NOMO-1 treated with DMSO at 0.1 percent for 48 hours (cell line): ENCODE measurements around the gene CIAO3.

ENCODE experiments used
- DNase-seq: peaks from one replicate; lab custom pipeline; 2025; ENCODE audit not compliant: unreplicated experiment; lab: John Stamatoyannopoulos, UW

The CIAO3 gene

DNA sequence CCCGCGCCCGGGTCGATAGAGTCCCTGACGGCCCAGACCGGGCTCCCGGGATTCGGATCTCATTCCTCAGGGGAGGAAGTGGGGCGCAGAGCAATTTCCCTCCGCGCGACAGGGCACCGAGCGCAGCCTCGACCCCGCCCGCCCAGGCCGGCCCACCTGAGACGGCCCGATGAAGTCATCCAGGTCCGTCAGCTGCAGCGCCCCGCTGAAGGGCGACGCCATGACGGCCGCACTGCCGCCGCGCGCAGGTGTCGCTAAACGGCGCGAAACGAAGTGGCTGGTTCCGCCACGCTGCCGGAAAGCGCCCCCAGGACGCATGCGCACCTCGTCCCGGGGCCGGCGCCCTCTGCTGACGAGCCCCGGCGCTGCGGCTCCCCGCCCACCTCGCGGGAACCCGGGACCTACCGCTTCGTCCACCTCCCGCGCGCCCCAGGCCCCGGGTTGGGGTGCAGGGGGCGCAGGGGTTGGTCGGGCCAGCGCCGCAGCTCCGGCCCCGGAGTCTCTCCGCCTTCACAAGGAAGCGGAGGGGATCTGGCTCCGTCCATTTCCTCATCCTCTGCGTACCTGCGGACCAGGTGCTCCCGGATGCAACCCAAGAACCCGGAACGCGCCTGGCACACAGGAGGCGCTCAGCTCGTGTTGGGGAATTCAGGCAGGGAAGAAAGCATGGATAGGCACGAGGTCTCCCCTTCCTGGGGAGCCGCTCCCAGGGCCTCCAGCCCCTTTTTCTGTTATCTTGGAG is at the start of gene CIAO3:
Gene CIAO3, minus strand, starts transcription at position 234 of the 742 bp plus-strand sequence. Its CDS starts 12 bp downstream, at position 222.
- peak; percentile 69 for DNase-seq

DNA sequence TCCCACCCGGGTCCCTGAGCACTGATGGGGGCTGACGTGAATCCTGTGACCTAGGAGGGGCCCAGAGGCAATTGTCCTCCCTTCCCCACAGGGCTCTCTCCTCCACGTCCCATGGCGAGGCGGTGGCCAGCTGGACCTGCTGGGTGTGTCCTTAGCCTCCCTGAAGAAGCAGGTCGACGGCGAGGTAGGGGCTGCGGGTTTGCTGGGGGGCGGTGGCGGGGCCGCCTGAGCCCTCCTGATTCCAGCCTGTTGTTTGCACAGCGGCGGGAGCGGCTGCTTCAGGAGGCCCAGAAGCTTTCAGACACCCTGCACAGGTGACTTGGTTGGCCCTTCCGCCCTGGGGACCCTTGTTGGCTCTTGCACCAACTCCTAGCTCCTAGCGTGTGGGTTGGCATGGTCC is 49.3 kb upstream of the CIAO3 start:
- no peak for DNase-seq

DNA sequence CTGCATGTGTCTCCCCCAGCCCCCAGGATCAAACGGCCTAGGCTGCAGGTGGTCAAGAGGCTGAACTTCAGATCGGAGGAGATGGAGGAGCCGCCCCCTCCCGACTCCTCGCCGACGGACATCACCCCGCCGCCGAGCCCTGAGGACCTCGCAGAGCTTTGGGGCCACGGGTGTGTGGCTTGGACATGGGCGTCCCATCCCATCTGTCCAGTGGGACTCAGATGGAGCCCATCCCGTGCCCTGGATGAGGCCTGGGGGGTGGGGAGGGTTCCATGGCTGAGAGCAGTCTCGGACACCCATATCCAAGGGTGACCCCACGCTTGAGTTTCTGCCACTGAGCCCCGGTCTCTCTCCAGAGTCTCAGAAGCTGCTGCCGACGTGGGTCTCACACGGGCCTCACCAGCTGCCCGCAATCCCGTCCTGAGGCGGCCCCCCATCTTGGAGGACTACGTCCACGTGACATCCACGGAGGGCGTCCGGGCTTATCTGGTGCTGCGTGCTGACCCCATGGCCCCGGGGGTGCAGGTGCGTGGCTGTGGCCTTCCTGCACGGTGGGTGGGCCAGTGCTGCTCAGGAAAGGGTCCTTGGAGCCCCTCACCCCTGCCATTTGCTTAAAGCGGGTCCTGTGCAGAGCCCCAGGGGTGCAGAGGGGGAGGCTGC is 48.5 kb upstream of the CIAO3 start:
- no peak for DNase-seq

GRCh38 chr16:788399-789126 is 47.8 kb upstream of the CIAO3 start, which contains the start of gene CHTF18:
Gene CHTF18 (plus strand): TSS chr16:788620. CDS start chr16:788685, 65 bp downstream.
- peak; percentile 90 for DNase-seq

GRCh38 chr16:787978-788398 is 47.2 kb upstream of the CIAO3 start, which contains the start of gene RPUSD1:
Gene RPUSD1 (minus strand): TSS chr16:788381. CDS start chr16:787737, 644 bp downstream.
- no peak for DNase-seq

DNA sequence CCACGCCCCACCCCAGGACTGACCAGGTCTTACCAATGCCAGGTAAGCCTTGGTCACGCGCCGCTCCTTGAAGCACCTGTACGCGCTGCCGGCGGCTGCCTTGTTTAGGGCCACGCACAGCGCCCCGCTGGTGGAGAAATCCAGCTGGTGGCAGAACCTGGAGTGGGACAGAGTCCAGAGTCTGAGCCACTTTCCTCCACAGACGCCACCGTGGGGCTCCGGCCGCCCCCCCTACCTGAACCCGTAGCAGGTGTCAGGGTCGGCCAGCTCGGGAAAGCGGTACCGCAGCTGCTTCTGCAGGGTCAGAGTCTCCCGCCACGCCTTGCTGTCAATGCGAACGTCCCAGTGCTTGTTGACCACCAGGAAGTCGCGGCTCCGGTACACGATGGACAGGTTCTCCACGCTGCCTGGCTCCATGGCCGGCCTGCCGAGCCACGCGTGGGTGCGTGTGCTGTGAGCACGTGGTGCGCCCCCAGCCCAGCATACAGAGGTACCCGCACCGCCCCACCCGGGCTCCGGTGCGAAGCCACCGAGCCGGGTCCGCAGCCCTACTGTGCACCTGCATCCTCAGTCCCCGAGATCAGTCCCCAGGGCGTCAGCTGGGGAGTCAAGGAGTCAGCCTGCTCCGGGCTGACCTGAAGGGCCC is 46.6 kb upstream of the CIAO3 start:
- no peak for DNase-seq

- DNase-seq = peak; percentile 53
Observed at GRCh38 chr16:785563-786535, 45.1 kb upstream of the CIAO3 start.

GRCh38 chr16:784431-784830 is 43.6 kb upstream of the CIAO3 start:
- DNase-seq = no peak

DNA sequence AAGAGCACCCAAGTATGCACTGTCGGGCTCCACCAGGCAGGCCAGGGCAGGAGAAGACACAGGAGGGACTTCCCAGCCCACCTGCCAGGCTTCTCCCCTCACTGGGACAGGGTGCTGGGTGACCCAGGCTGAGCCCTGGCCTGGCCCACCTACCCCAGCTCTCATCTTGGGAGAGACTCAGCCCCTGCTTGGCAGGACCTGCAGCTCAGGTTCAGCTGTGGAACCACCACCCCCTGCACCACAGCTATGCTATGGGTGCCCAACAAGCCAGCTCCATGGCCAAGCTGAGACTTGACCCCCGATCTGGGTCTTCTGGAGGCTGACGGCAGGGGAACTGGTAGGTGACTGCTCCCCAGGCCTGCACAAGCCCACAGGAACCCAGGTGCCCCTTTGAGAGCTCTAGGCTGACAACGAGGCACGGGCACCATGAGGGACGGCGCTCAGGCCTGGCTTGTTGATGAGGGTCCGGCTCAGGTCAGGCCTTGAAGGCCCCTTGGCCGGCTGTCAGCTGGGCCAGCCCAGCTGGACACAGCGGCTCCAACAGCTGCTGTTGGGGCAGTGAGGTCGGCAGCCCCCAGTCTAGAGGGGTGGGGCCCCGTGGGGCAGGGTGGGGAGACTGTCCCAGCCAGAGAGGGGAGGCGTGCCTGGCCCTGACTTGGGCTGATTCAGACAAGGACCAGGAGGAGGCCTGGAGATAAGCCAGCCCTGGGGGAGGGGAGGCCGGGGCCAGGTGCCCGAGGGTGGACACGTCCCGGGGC is 42.8 kb upstream of the CIAO3 start:
- no peak for DNase-seq

DNA sequence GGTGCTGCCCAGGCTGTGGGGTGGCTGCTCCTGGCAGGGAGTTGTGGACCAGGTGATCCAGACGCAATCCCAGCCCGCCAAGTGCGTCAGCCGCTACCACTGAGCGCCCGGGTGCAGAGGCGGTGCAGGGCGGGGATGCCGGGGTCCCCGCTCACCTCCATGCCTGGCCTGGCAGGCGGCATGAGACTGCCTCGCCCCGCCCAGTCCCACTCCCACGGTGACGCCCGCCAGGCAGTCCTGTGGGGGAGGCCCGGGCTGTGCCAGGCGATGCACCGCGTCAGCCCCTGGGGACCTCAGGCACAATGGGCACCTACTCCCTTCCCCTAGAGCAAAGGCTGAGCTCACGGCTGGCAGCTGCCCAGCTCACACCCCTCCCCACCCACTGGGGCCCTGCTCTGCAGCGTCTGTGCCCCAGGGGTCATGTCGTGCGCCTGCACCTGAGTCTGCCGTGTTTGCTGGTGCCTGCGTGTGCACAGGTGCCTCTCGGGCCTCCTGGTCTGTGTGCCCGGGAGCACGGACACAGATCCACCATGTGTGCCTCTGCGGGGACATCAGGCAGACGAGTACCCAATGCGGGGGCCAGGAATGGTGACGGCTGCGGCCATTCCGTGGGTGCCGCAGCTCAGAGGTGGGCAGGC is 42.1 kb upstream of the CIAO3 start:
- no peak for DNase-seq

GRCh38 chr16:782258-782657 is 41.5 kb upstream of the CIAO3 start:
- no peak for DNase-seq

DNA sequence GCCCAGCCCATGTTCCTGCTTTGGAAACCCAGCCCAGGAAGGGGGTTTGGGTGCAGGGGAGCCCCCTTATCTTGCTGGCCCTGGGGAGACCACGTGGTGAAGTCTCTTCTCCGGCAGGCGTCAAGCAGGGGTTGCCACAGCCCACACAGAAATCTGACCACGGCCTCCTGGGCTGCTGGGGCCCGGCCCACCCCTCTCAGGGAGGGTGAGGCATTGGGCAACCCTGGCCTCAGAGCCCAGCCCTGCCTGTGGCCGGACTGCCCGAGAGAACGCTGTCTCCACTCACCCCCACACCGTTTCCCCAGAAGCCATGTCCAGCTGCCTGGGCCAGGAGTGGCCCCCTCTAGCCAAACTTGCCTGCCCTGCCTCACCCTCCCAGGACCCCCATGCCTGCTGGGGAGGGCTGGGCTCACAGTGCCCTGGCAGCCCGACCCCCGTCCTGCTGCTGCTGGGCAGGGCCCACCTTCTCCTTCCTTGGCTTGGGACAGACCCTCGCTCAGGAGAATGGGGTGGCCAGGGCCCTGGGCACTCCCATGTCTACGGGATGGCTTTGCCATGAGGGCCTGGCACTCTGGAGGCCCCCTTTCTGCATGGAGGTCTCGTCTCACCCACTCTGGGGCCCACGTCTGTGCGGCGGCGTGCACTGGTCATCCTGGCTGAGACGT is 40.7 kb upstream of the CIAO3 start:
- no peak for DNase-seq

- no peak for DNase-seq
Observed at GRCh38 chr16:780296-780695, 39.5 kb upstream of the CIAO3 start.

GRCh38 chr16:779561-779960 is 38.8 kb upstream of the CIAO3 start:
- DNase-seq = no peak

GRCh38 chr16:778909-779527 is 38.2 kb upstream of the CIAO3 start:
- DNase-seq = no peak

- no peak for DNase-seq
Observed at GRCh38 chr16:778447-778846, 37.6 kb upstream of the CIAO3 start.

- no peak for DNase-seq
Observed at GRCh38 chr16:777826-778225, 37.0 kb upstream of the CIAO3 start.

- DNase-seq = no peak
Observed at GRCh38 chr16:776824-777223, 36.0 kb upstream of the CIAO3 start.
